A673 (cell line): ENCODE data around the gene CCDC39. TPM values are rescaled to one million over a fixed set of nuclear protein-coding genes. Genes with fewer than 3 reads are reported as not detected.

ENCODE experiments used
- BruUV-seq: library from RNA; stranded (reverse); fragments of 400-500 nt; replicated peaks from 2 replicates; lab custom pipeline; 2021; lab: Mats Ljungman, UMichigan
- CTCF ChIA-PET: fragments of 300-600 bp; sonication (Branson Sonifier 250); formaldehyde crosslinking; loops from one replicate; lab custom pipeline; 2022; ENCODE audit warnings: antibody characterized with exemption; lab: Charles Lee
- POLR2A ChIA-PET: fragments of 300-600 bp; sonication (Branson Sonifier 250); formaldehyde crosslinking; loops from one replicate; lab custom pipeline; 2022; ENCODE audit warnings: antibody characterized with exemption; ENCODE audit not compliant: low non-redundant PET; lab: Charles Lee
- DNase-seq: peaks from one replicate; pipeline ENCODE4 v3.0.0-alpha.2; 2015; ENCODE audit warnings: low spot score
- H3K27ac ChIP-seq: fragments of 200-600 bp; sonication (generic); 2 replicates; pipeline ENCODE4 v1.5.1; 2016; ENCODE audit warnings: mixed run types, low read depth, mild to moderate bottlenecking, mixed read lengths, antibody characterized with exemption, low read length; ENCODE audit not compliant: poor library complexity, severe bottlenecking
- H3K27me3 ChIP-seq: fragments of 200-600 bp; sonication (generic); replicated peaks from 2 replicates; pipeline ENCODE4 v1.6.1; 2017; ENCODE audit warnings: mixed run types, low read depth, mild to moderate bottlenecking, mixed read lengths, antibody characterized with exemption, low read length; ENCODE audit not compliant: insufficient read depth, poor library complexity
- H3K36me3 ChIP-seq: fragments of 200-600 bp; sonication (generic); 2 replicates; pipeline ENCODE4 v1.6.1; 2016; ENCODE audit warnings: mixed run types, mild to moderate bottlenecking, mixed read lengths, antibody characterized with exemption, low read length; ENCODE audit not compliant: insufficient read depth, poor library complexity, severe bottlenecking
- H3K4me1 ChIP-seq: fragments of 200-600 bp; sonication (generic); 2 replicates; pipeline ENCODE4 v1.6.1; 2017; ENCODE audit warnings: mixed run types, mild to moderate bottlenecking, mixed read lengths, antibody characterized with exemption, low read length; ENCODE audit not compliant: insufficient read depth, poor library complexity, severe bottlenecking
- H3K4me3 ChIP-seq: fragments of 200-600 bp; sonication (generic); 2 replicates; pipeline ENCODE4 v1.5.1; 2016; ENCODE audit warnings: low read depth, mixed run types, mild to moderate bottlenecking, mixed read lengths, low read length; ENCODE audit not compliant: poor library complexity, severe bottlenecking
- H3K9me3 ChIP-seq: fragments of 200-600 bp; sonication (generic); 2 replicates; pipeline ENCODE4 v1.6.1; 2016; ENCODE audit warnings: mixed run types, low read depth, mild to moderate bottlenecking, mixed read lengths, antibody characterized with exemption, low read length; ENCODE audit not compliant: poor library complexity, severe bottlenecking
- EZH2 ChIP-seq: fragments of 200-600 bp; sonication (generic); IDR thresholded peaks from 2 replicates; pipeline ENCODE4 v1.6.1; 2017; ENCODE audit warnings: borderline replicate concordance, low read depth, mild to moderate bottlenecking, mixed read lengths, antibody characterized with exemption, low read length; ENCODE audit not compliant: poor library complexity, severe bottlenecking
- intact Hi-C: fragments of 100-400 bp; cut with micrococcal nuclease; formaldehyde crosslinking; loops from one replicate; pipeline ENCODE4 v1.10.0; 2022; ENCODE audit not compliant: unreplicated experiment
- total RNA-seq: library from RNA; stranded (reverse); gene quantifications from 2 replicates; pipeline ENCODE4 v1.2.3, GENCODE V29; 2021
- TF ChIP-seq, protein P1 (sequence below): fragments of 300-800, 200-600 bp; sonication (generic); conservative IDR thresholded peaks from 2 replicates; pipeline ENCODE4 v1.5.1; 2017; ENCODE audit warnings: low read depth, mild to moderate bottlenecking, antibody characterized with exemption, low read length, moderate library complexity, mixed read lengths

Gene CCDC39
- total RNA-seq, 1 experiment from 2014 or later: not detected

DNA sequence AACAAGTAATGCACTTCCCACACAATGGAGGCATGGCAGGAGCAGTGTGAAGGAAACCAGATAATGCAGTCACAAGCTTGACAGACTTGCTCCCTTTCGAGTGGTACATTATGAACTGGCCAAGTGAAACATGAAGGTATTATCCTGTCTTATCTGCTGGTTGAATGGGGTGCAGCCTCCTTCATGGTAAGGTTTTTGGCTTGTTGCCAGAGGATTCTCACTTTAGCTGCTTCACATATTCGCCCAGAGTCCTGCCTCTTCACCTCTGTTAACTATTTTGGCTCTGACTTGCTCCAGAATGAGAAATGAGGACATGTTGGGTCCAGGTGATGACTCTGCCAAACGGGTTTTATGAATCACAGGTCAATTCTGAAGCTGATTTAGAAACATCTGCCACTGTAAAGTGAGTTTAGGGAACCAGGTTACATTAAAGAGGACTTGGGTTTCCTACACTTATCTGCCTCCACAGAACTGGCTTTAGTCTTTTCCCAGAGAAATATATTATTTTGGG is 19.5 kb upstream of the CCDC39 start:
- DNase-seq: no peak
- ChIA-PET CTCF (no interaction called here), POLR2A (no interaction called here)
- intact Hi-C loops: no loop called here
- H3K9me3 ChIP-seq: no peaks in the 10 kb centered on the region
- TF ChIP-seq, protein P1, sequence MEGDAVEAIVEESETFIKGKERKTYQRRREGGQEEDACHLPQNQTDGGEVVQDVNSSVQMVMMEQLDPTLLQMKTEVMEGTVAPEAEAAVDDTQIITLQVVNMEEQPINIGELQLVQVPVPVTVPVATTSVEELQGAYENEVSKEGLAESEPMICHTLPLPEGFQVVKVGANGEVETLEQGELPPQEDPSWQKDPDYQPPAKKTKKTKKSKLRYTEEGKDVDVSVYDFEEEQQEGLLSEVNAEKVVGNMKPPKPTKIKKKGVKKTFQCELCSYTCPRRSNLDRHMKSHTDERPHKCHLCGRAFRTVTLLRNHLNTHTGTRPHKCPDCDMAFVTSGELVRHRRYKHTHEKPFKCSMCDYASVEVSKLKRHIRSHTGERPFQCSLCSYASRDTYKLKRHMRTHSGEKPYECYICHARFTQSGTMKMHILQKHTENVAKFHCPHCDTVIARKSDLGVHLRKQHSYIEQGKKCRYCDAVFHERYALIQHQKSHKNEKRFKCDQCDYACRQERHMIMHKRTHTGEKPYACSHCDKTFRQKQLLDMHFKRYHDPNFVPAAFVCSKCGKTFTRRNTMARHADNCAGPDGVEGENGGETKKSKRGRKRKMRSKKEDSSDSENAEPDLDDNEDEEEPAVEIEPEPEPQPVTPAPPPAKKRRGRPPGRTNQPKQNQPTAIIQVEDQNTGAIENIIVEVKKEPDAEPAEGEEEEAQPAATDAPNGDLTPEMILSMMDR: no peak
- TF ChIP-seq EZH2: no peak
- no TSS peak for BruUV-seq
- no peak overlapping the region for H3K27ac ChIP-seq
- no peak overlapping the region for H3K4me3 ChIP-seq
- H3K4me1 ChIP-seq: no peaks in the 10 kb centered on the region
- H3K36me3 ChIP-seq: no peaks in the 10 kb centered on the region
- H3K27me3 ChIP-seq: peaks cover 31% of the 10 kb centered on the region

DNA sequence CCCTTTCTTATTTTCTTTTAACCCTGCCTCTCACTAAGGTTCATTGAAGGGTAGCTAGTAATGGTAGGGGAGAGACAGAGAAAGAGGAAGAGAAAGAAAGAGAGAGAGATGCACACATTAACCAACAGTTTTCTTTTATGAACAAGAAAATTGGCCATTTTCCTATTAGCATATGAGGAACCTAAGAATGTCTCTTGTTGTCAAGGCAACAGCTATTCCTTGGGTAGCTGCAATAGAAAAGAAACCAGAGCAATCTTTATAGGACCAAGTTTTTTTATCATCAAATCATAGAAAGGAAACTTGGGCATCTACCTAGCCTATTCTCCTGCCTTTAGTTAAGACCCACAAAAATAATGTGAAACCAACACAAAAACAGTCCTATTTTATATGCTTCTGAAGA is 15.0 kb upstream of the CCDC39 start:
- DNase-seq: no peak
- H3K9me3 ChIP-seq: no peaks in the 10 kb centered on the region
- no TSS peak for BruUV-seq
- H3K27me3 ChIP-seq: peaks cover 6% of the 10 kb centered on the region
- ChIA-PET CTCF (no interaction called here), POLR2A (no interaction called here)
- H3K36me3 ChIP-seq: no peaks in the 10 kb centered on the region
- TF ChIP-seq EZH2: no peak
- TF ChIP-seq, protein P1: no peak
- H3K4me1 ChIP-seq: no peaks in the 10 kb centered on the region
- H3K4me3 ChIP-seq: no peak overlapping the region
- no peak overlapping the region for H3K27ac ChIP-seq
- intact Hi-C loops: no loop called here

DNA sequence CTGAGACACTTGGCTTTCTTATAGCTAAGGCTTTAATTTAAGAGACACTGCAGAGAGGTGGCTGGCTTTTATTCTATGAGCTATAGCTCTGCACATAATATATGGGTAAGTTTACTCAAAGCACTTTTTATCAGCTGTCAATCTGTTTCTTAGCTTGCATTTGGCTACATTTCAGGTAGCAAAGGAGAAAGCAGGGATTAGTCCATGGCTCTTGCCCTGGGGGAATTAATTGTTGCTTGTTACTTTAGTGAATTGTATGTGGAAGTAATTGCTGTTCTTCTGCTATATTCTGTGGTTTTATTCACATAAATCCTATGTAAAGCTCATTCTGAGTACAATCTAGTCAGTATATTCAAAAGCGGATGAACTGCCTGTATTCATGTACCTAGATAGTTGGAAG is 14.4 kb upstream of the CCDC39 start:
- ChIA-PET CTCF (no interaction called here), POLR2A (no interaction called here)
- Histone ChIP-seq H3K4me3 (no peak overlapping the region), H3K9me3 (no peaks in the 10 kb centered on the region), H3K4me1 (no peaks in the 10 kb centered on the region), H3K27ac (no peak overlapping the region), H3K36me3 (no peaks in the 10 kb centered on the region), H3K27me3 (peaks cover 6% of the 10 kb centered on the region)
- intact Hi-C loops: no loop called here
- no peak for DNase-seq
- BruUV-seq: no TSS peak
- TF ChIP-seq, protein P1: no peak
- TF ChIP-seq EZH2: no peak
